Measurements from ENCODE around the gene TEAD1. TPM values are rescaled to one million over a fixed set of nuclear protein-coding genes. Genes with fewer than 3 reads are reported as not detected.

The TEAD1 gene
- total RNA-seq, 1 donor, result 176 TPM

DNA sequence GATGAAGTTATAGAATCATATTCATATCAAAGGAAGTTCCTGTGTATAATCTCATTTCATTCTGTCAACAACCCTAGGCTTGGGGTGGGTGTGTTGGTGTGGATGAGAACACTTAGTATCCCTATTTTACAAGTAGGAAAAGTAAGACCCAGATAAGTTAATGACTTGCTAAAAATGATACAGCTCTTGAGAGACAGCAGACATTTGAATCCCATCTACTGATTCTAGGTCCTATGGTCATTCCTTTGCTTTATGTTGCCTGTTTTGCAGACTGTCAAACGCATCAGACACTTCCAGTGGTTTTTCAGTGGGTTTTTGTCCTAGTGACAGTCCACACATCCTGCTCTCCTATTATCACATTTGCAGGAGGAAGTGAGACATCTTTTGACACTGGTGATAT is 153.1 kb downstream of the TEAD1 start:
- no peak for TF ChIP-seq CTCF (IDR thresholded peaks at IDR 0.05; ENCODE audit: extremely low read depth, low read depth, low read length)
- Histone ChIP-seq H3K36me3 (ENCODE audit: insufficient read depth, low read length) (no peaks in the 10 kb centered on the region), H3K4me1 (ENCODE audit: insufficient read depth, low read length) (peaks cover 30% of the 10 kb centered on the region), H3K27ac (ENCODE audit: low read depth, low read length) (peak overlapping the region; percentile 46), H3K9me3 (ENCODE audit: low read depth, low read length) (no peaks in the 10 kb centered on the region), H3K4me2 (ENCODE audit: insufficient read depth, low read length) (peak overlapping the region; percentile 88), H2AFZ (ENCODE audit: low read length) (no peak overlapping the region), H3K4me3 (ENCODE audit: insufficient read depth, low read length) (peak overlapping the region; percentile 72), H3K27me3 (ENCODE audit: insufficient read depth, low read length) (no peaks in the 10 kb centered on the region), H4K20me1 (ENCODE audit: insufficient read depth, low read length) (peaks cover 57% of the 10 kb centered on the region), H3K79me2 (ENCODE audit: insufficient read depth, low read length) (peaks cover 92% of the 10 kb centered on the region)
- no peak for DNase-seq (ENCODE audit: insufficient read length, low spot score, missing footprints)

GRCh38 chr11:12827929-12828812 is 153.9 kb downstream of the TEAD1 start:
- Histone ChIP-seq H3K4me3 (ENCODE audit: insufficient read depth, low read length) (peak overlapping the region; percentile 72), H3K79me2 (ENCODE audit: insufficient read depth, low read length) (peaks cover 92% of the 10 kb centered on the region), H2AFZ (ENCODE audit: low read length) (peak overlapping the region; percentile 44), H3K27ac (ENCODE audit: low read depth, low read length) (peak overlapping the region; percentile 46), H3K9me3 (ENCODE audit: low read depth, low read length) (no peaks in the 10 kb centered on the region), H4K20me1 (ENCODE audit: insufficient read depth, low read length) (peaks cover 61% of the 10 kb centered on the region), H3K27me3 (ENCODE audit: insufficient read depth, low read length) (no peaks in the 10 kb centered on the region), H3K4me2 (ENCODE audit: insufficient read depth, low read length) (peak overlapping the region; percentile 88), H3K4me1 (ENCODE audit: insufficient read depth, low read length) (peaks cover 38% of the 10 kb centered on the region), H3K36me3 (ENCODE audit: insufficient read depth, low read length) (no peaks in the 10 kb centered on the region)
- peak; percentile 88 for DNase-seq (ENCODE audit: insufficient read length, low spot score, missing footprints)
- no peak for TF ChIP-seq CTCF (IDR thresholded peaks at IDR 0.05; ENCODE audit: extremely low read depth, low read depth, low read length)

DNA sequence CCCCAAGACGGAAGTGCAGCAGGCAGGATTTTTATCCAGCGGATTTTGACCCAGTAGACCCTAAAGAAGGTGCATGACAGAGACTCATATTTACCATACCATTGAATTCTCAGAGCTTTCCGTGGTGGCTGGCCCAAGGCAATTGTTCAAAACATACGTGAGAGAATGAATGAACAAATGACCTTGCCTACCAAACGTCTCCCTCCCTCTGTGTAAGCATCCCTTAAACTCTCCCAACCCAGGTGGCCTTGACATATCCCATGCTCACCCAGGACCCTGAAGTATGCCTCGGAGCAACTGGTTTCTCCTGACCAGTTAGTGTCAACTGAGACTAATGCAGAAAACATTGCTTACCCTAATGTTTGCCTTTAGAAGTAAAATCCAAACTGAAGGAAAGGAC is 154.9 kb downstream of the TEAD1 start:
- no peak overlapping the region for H2AFZ ChIP-seq (ENCODE audit: low read length)
- no peaks in the 10 kb centered on the region for H3K27me3 ChIP-seq (ENCODE audit: insufficient read depth, low read length)
- no peaks in the 10 kb centered on the region for H3K9me3 ChIP-seq (ENCODE audit: low read depth, low read length)
- H3K4me3 ChIP-seq (ENCODE audit: insufficient read depth, low read length), result no peak overlapping the region
- no peak for TF ChIP-seq CTCF (IDR thresholded peaks at IDR 0.05; ENCODE audit: extremely low read depth, low read depth, low read length)
- peaks cover 62% of the 10 kb centered on the region for H4K20me1 ChIP-seq (ENCODE audit: insufficient read depth, low read length)
- no peaks in the 10 kb centered on the region for H3K36me3 ChIP-seq (ENCODE audit: insufficient read depth, low read length)
- H3K4me2 ChIP-seq (ENCODE audit: insufficient read depth, low read length), result peak overlapping the region; percentile 88
- no peak overlapping the region for H3K27ac ChIP-seq (ENCODE audit: low read depth, low read length)
- H3K79me2 ChIP-seq (ENCODE audit: insufficient read depth, low read length), result peaks cover 92% of the 10 kb centered on the region
- DNase-seq (ENCODE audit: insufficient read length, low spot score, missing footprints), result no peak
- H3K4me1 ChIP-seq (ENCODE audit: insufficient read depth, low read length), result peaks cover 41% of the 10 kb centered on the region

DNA sequence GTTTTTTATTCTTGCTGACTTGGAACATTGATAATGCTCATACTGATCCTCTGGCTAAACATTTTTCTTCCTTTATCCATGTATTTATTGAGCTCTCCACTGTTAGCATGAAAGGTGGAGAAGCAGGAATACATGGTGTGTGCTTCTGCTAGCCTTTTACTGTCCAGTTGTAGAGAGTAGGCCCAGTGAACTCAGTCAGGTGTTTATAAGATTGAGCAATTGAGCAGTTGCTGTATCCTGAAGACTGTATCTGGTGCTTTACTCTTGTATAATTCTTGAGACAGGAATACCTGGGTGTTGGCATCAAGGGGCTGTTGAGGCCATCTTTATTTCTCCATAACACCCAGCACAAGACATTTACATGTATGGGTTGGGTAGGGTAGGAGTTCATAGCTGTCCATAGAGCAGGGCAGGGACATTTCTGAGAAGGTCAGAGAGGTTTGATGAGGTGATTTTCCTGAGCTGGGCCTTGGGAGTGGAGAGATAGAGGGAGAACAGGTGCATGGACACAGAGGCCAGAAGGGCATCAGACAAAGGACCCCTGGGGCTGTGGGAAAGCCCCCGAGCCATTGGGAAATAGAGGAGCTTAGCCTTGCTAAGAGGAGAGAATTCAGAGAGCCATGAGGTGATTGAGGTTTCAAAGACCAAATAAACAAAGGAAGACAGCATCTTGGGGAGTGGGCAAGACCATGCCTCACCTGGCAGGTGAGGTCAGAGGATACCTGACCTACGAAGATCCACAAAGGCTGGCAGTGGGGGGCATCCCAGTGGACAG is 155.5 kb downstream of the TEAD1 start:
- TF ChIP-seq CTCF (IDR thresholded peaks at IDR 0.05; ENCODE audit: extremely low read depth, low read depth, low read length), result no peak
- H2AFZ ChIP-seq (ENCODE audit: low read length), result no peak overlapping the region
- no peak overlapping the region for H3K4me2 ChIP-seq (ENCODE audit: insufficient read depth, low read length)
- no peaks in the 10 kb centered on the region for H3K9me3 ChIP-seq (ENCODE audit: low read depth, low read length)
- peaks cover 92% of the 10 kb centered on the region for H3K79me2 ChIP-seq (ENCODE audit: insufficient read depth, low read length)
- H3K27me3 ChIP-seq (ENCODE audit: insufficient read depth, low read length), result no peaks in the 10 kb centered on the region
- H3K27ac ChIP-seq (ENCODE audit: low read depth, low read length), result no peak overlapping the region
- peaks cover 41% of the 10 kb centered on the region for H3K4me1 ChIP-seq (ENCODE audit: insufficient read depth, low read length)
- no peak for DNase-seq (ENCODE audit: insufficient read length, low spot score, missing footprints)
- no peak overlapping the region for H3K4me3 ChIP-seq (ENCODE audit: insufficient read depth, low read length)
- no peaks in the 10 kb centered on the region for H3K36me3 ChIP-seq (ENCODE audit: insufficient read depth, low read length)
- H4K20me1 ChIP-seq (ENCODE audit: insufficient read depth, low read length), result peaks cover 60% of the 10 kb centered on the region
